HCT116 (cell line): Measurements from ENCODE around the gene CES1. TPM values are rescaled to one million over a fixed set of nuclear protein-coding genes. Genes with fewer than 3 reads are reported as not detected.
"Not testable (repeated sequence)": the region's sequence is repeated elsewhere in the genome, so short reads cannot be mapped to it uniquely, and the experiment has no call there.

Experiments used
- ATAC-seq: fragments of 200-7000 bp; cut with Tn5 transposase; 2 replicates; pipeline ENCODE4 v1.9.1; 2020; ENCODE audit warnings: mild to moderate bottlenecking, moderate library complexity
- BruUV-seq: library from RNA; stranded (reverse); fragments of 400-500 nt; replicated peaks from 2 replicates; lab custom pipeline; 2021; lab: Mats Ljungman, UMichigan
- CTCF ChIA-PET: fragments of 300-600 bp; sonication (Branson Sonifier 250); formaldehyde crosslinking; loops from one replicate; lab custom pipeline; 2021; ENCODE audit warnings: antibody characterized with exemption; lab: Charles Lee
- POLR2A ChIA-PET: fragments of 300-600, 350-600 bp; sonication (Branson Sonifier 250); formaldehyde crosslinking; loops from one replicate; lab custom pipeline; 2021; ENCODE audit warnings: antibody characterized with exemption; lab: Charles Lee
- RAD21 ChIA-PET, 2 experiments: fragments of 300-600 bp; sonication (Branson Sonifier 250); formaldehyde crosslinking; loops; one replicate each; lab custom pipeline; 2023; ENCODE audit warnings: low total read pairs in 2 of 2; ENCODE audit not compliant: uncharacterized antibody in 2 of 2, unreplicated experiment in 2 of 2, low non-redundant PET in 1 of 2; lab: Charles Lee
- DNase-seq: peaks from one replicate; pipeline ENCODE4 v3.0.0-alpha.2; 2010; ENCODE audit warnings: low read depth, low spot score
- H2AFZ ChIP-seq: fragments of 200-600 bp; shearing (Covaris generic), sonication (generic); 2 replicates; pipeline ENCODE4 v1.6.1; 2017; ENCODE audit warnings: low read depth, mixed run types, mixed read lengths, antibody characterized with exemption, low read length; ENCODE audit not compliant: poor library complexity, severe bottlenecking
- H3K27ac ChIP-seq: 2 replicates; pipeline ENCODE4 v1.5.1; 2012; ENCODE audit warnings: low read depth, low read length
- H3K27me3 ChIP-seq: fragments of 200-600 bp; sonication (generic); 2 replicates; pipeline ENCODE4 v1.6.1; 2016; ENCODE audit warnings: mixed run types, low read length, mixed read lengths; ENCODE audit not compliant: insufficient read depth
- H3K36me3 ChIP-seq, 2 experiments: fragments of 200-500 bp in 1 of 2; fragments of 200-600 bp in 1 of 2; sonication (Bioruptor generic) in 1 of 2; sonication (generic) in 1 of 2; 2 replicates each; pipeline versions ENCODE4 v1.5.1 to v1.6.1; 2014 to 2016; ENCODE audit warnings: low read length in 2 of 2, inconsistent platforms in 1 of 2, mixed read lengths in 1 of 2, mixed run types in 1 of 2; ENCODE audit not compliant: insufficient read depth in 2 of 2, control insufficient read depth in 1 of 2
- H3K4me1 ChIP-seq, 2 experiments: fragments of 200-600 bp in 1 of 2; sonication (generic) in 1 of 2; 2 replicates each; pipeline versions ENCODE4 v1.5.1 to v1.6.1; 2012 to 2017; ENCODE audit warnings: low read length in 2 of 2, inconsistent platforms in 1 of 2, mild to moderate bottlenecking in 1 of 2, mixed read lengths in 1 of 2, mixed run types in 1 of 2, moderate library complexity in 1 of 2; ENCODE audit not compliant: insufficient read depth in 2 of 2, control insufficient read depth in 1 of 2
- H3K4me2 ChIP-seq: fragments of 200-600 bp; sonication (generic); 2 replicates; pipeline ENCODE4 v1.6.1; 2017; ENCODE audit warnings: mixed run types, low read length, mixed read lengths
- H3K4me3 ChIP-seq, 2 experiments: fragments of 200-600 bp in 1 of 2; sonication (generic) in 1 of 2; replicated peaks in 1 of 2; 2 replicates each; pipeline ENCODE4 v1.5.1; 2011 to 2016; ENCODE audit warnings: low read length in 2 of 2, control low read depth in 1 of 2, low read depth in 1 of 2, mild to moderate bottlenecking in 1 of 2, mixed read lengths in 1 of 2, mixed run types in 1 of 2
- H3K79me2 ChIP-seq: fragments of 200-600 bp; sonication (generic); 2 replicates; pipeline ENCODE4 v1.6.1; 2017; ENCODE audit warnings: mild to moderate bottlenecking, mixed run types, low read length, moderate library complexity, mixed read lengths; ENCODE audit not compliant: insufficient read depth
- H3K9ac ChIP-seq: fragments of 200-600 bp; sonication (generic); 2 replicates; pipeline ENCODE4 v1.6.1; 2016; ENCODE audit warnings: low read length, mixed read lengths
- H3K9me2 ChIP-seq: fragments of 200-600 bp; sonication (generic), shearing (Covaris generic); 2 replicates; pipeline ENCODE4 v1.6.1; 2017; ENCODE audit warnings: mixed run types, mild to moderate bottlenecking, moderate library complexity; ENCODE audit not compliant: insufficient read depth
- H3K9me3 ChIP-seq, 2 experiments: fragments of 200-500 bp in 1 of 2; fragments of 200-600 bp in 1 of 2; sonication (Bioruptor generic) in 1 of 2; sonication (generic) in 1 of 2; 2 replicates each; pipeline ENCODE4 v1.6.1; 2014 to 2017; ENCODE audit warnings: low read length in 2 of 2, mixed read lengths in 2 of 2, inconsistent platforms in 1 of 2, low read depth in 1 of 2, mild to moderate bottlenecking in 1 of 2, mixed run types in 1 of 2, moderate library complexity in 1 of 2; ENCODE audit not compliant: control insufficient read depth in 1 of 2, insufficient read depth in 1 of 2
- H4K20me1 ChIP-seq: fragments of 200-600 bp; sonication (generic), shearing (Covaris generic); 2 replicates; pipeline ENCODE4 v1.6.1; 2017; ENCODE audit warnings: mixed run types, mild to moderate bottlenecking, moderate library complexity; ENCODE audit not compliant: insufficient read depth
- ELF1 ChIP-seq: IDR thresholded peaks from 2 replicates; pipeline ENCODE4 v1.6.1; 2012; ENCODE audit warnings: low read depth, borderline replicate concordance
- EZH2 ChIP-seq: fragments of 200-600 bp; sonication (generic); IDR thresholded peaks from 2 replicates; pipeline ENCODE4 v1.6.1; 2017; ENCODE audit warnings: antibody characterized with exemption, mixed run types
- EZH2phosphoT487 ChIP-seq: fragments of 200-600 bp; IDR thresholded peaks from 2 replicates; pipeline ENCODE4 v1.6.1; 2018; ENCODE audit warnings: antibody characterized with exemption, borderline replicate concordance
- POLR2AphosphoS5 ChIP-seq: IDR thresholded peaks from 2 replicates; pipeline ENCODE4 v1.6.1; 2011; ENCODE audit warnings: mild to moderate bottlenecking, low read depth, low read length, moderate library complexity
- SIN3A ChIP-seq: IDR thresholded peaks from 2 replicates; pipeline ENCODE4 v1.6.1; 2012; ENCODE audit warnings: low read depth
- SP1 ChIP-seq: IDR thresholded peaks from 2 replicates; pipeline ENCODE4 v1.6.1; 2012; ENCODE audit warnings: low read depth
- SRF ChIP-seq: IDR thresholded peaks from 2 replicates; pipeline ENCODE4 v1.6.1; 2012; ENCODE audit warnings: low read depth
- YY1 ChIP-seq: IDR thresholded peaks from 2 replicates; pipeline ENCODE4 v1.6.1; 2011; ENCODE audit warnings: low read length, low read depth, moderate library complexity, mild to moderate bottlenecking; ENCODE audit not compliant: insufficient replicate concordance; ENCODE audit errors: extremely low read depth
- ZFX ChIP-seq: fragments of 450-650 bp; IDR thresholded peaks from 2 replicates; pipeline ENCODE4 v1.6.1; 2017
- ZNF274 ChIP-seq: fragments of 200-500 bp; sonication (Bioruptor generic); IDR thresholded peaks from 2 replicates; pipeline ENCODE4 v1.6.1; 2014; ENCODE audit warnings: mild to moderate bottlenecking, low read depth, low read length, inconsistent platforms
- intact Hi-C: fragments of 100-400 bp; cut with micrococcal nuclease; formaldehyde crosslinking; loops from 2 replicates; pipeline ENCODE4 v1.10.0; 2022
- total RNA-seq: library from RNA; stranded (reverse); gene quantifications from one replicate; pipeline ENCODE4 v1.2.1, GENCODE V29; 2021; ENCODE audit not compliant: unreplicated experiment
- TF ChIP-seq, protein P1 (sequence below): IDR thresholded peaks from 2 replicates; pipeline ENCODE4 v1.6.1; 2012
- TF ChIP-seq, protein P2 (sequence below): IDR thresholded peaks from 2 replicates; pipeline ENCODE4 v1.6.1; 2012; ENCODE audit warnings: low read depth
- TF ChIP-seq, protein P3 (sequence below): IDR thresholded peaks from 2 replicates; pipeline ENCODE4 v1.6.1; 2011; ENCODE audit warnings: mild to moderate bottlenecking, low read length, moderate library complexity; ENCODE audit not compliant: insufficient replicate concordance; ENCODE audit errors: extremely low read depth

Gene CES1
- total RNA-seq, 1 experiment from 2014 or later = 1.8 TPM

DNA sequence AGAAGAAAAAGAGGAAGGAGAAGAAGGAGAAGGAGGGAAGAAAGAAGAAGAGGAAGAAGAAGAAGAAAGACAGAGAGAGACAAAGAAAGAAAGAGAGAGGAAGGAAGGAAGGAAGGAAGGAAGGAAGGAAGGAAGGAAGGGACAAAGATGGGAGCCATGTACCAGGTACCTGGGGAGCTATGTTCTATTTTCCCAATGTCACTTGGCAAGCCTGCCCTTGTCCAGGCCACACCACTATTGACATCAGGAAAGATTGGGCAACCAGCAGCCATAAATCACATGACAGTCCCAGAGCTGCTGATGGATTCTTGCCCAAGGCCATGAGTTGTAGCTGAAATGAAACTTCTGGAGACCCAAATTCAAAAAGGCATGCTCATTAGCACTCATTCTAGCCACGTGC is 2.7 kb upstream of the CES1 start:
- ChIA-PET POLR2A (no interaction called here), RAD21 (no interaction called here), CTCF (no interaction called here)
- Histone ChIP-seq H2AFZ (no peak overlapping the region), H3K4me3 (no peak overlapping the region), H3K79me2 (no peaks in the 10 kb centered on the region), H3K27ac (no peak overlapping the region), H3K9ac (no peak overlapping the region), H3K4me1 (no peaks in the 10 kb centered on the region), H3K9me2 (no peaks in the 10 kb centered on the region), H3K4me2 (no peak overlapping the region), H3K9me3 (no peaks in the 10 kb centered on the region), H4K20me1 (no peaks in the 10 kb centered on the region), H3K27me3 (0 out of 2 replicates have a peak, but pooled peaks cover 5% of the 10 kb centered on the region), H3K36me3 (no peaks in the 10 kb centered on the region)
- ATAC-seq (no peak), DNase-seq (no peak)
- no TSS peak for BruUV-seq
- intact Hi-C loops = no loop called here
- TF ChIP-seq POLR2AphosphoS5 = no peak
- TF ChIP-seq SIN3A = no peak
- no peak for TF ChIP-seq YY1
- TF ChIP-seq, protein P1, sequence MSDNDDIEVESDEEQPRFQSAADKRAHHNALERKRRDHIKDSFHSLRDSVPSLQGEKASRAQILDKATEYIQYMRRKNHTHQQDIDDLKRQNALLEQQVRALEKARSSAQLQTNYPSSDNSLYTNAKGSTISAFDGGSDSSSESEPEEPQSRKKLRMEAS = no peak
- TF ChIP-seq EZH2 = no peak
- TF ChIP-seq, protein P2, sequence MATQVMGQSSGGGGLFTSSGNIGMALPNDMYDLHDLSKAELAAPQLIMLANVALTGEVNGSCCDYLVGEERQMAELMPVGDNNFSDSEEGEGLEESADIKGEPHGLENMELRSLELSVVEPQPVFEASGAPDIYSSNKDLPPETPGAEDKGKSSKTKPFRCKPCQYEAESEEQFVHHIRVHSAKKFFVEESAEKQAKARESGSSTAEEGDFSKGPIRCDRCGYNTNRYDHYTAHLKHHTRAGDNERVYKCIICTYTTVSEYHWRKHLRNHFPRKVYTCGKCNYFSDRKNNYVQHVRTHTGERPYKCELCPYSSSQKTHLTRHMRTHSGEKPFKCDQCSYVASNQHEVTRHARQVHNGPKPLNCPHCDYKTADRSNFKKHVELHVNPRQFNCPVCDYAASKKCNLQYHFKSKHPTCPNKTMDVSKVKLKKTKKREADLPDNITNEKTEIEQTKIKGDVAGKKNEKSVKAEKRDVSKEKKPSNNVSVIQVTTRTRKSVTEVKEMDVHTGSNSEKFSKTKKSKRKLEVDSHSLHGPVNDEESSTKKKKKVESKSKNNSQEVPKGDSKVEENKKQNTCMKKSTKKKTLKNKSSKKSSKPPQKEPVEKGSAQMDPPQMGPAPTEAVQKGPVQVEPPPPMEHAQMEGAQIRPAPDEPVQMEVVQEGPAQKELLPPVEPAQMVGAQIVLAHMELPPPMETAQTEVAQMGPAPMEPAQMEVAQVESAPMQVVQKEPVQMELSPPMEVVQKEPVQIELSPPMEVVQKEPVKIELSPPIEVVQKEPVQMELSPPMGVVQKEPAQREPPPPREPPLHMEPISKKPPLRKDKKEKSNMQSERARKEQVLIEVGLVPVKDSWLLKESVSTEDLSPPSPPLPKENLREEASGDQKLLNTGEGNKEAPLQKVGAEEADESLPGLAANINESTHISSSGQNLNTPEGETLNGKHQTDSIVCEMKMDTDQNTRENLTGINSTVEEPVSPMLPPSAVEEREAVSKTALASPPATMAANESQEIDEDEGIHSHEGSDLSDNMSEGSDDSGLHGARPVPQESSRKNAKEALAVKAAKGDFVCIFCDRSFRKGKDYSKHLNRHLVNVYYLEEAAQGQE = no peak
- TF ChIP-seq, protein P3, sequence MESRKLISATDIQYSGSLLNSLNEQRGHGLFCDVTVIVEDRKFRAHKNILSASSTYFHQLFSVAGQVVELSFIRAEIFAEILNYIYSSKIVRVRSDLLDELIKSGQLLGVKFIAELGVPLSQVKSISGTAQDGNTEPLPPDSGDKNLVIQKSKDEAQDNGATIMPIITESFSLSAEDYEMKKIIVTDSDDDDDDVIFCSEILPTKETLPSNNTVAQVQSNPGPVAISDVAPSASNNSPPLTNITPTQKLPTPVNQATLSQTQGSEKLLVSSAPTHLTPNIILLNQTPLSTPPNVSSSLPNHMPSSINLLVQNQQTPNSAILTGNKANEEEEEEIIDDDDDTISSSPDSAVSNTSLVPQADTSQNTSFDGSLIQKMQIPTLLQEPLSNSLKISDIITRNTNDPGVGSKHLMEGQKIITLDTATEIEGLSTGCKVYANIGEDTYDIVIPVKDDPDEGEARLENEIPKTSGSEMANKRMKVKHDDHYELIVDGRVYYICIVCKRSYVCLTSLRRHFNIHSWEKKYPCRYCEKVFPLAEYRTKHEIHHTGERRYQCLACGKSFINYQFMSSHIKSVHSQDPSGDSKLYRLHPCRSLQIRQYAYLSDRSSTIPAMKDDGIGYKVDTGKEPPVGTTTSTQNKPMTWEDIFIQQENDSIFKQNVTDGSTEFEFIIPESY = no peak
- no peak for TF ChIP-seq SRF
- no peak for TF ChIP-seq SP1
- no peak for TF ChIP-seq EZH2phosphoT487
- no peak for TF ChIP-seq ELF1
- TF ChIP-seq ZFX = no peak
- no peak for TF ChIP-seq ZNF274

DNA sequence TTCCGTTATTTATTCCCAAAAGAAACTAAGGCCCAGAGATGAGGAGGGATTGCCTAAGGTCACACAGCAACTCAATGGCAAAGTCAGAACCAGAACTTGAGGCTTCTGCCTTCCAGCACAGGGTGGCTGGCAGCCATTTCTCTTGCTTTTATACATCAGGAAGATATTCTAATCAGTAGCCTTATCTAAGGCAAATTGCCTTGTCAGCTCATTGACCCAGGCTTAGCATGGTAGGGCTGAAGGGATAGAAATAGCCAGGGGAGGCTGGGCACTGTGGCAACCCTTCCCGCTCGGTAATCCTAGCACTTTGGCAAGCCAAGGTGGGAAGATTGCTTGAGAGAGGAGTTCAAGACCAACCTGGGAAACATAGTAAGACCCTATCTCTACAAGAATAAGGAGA is 2.3 kb upstream of the CES1 start:
- H4K20me1 ChIP-seq, RAD21 ChIA-PET, H3K4me2 ChIP-seq, H3K9ac ChIP-seq, CTCF ChIA-PET, H2AFZ ChIP-seq, H3K9me3 ChIP-seq, H3K36me3 ChIP-seq, H3K4me1 ChIP-seq, BruUV-seq, ATAC-seq, POLR2A ChIA-PET, H3K79me2 ChIP-seq, H3K4me3 ChIP-seq, DNase-seq, H3K27me3 ChIP-seq, H3K9me2 ChIP-seq, H3K27ac ChIP-seq, intact Hi-C loops: not testable (repeated sequence)
